H1 (cell line): ENCODE measurements around the gene RIMBP2. TPM values are rescaled to one million over a fixed set of nuclear protein-coding genes. Genes with fewer than 3 reads are reported as not detected.

Source experiments
- CTCF ChIA-PET: fragments of 300-600 bp; sonication (Branson Sonifier 250); formaldehyde crosslinking; loops from one replicate; lab custom pipeline; 2021; ENCODE audit not compliant: partially characterized antibody; lab: Charles Lee
- POLR2A ChIA-PET: fragments of 300-600 bp; sonication (Branson Sonifier 250); formaldehyde crosslinking; loops from one replicate; lab custom pipeline; 2021; ENCODE audit warnings: inconsistent platforms; ENCODE audit not compliant: partially characterized antibody; lab: Charles Lee
- DNase-seq, 2 experiments: peaks; one replicate each; pipeline versions ENCODE4 v3.0.0 to v3.0.0-alpha.2; 2010 to 2022; ENCODE audit warnings: low spot score in 2 of 2, low read depth in 1 of 2, mixed read lengths in 1 of 2
- FAIRE-seq: peaks from 2 replicates; lab custom pipeline; 2011; peaks lifted over from hg19 to GRCh38; lab: Jason Lieb, UNC
- H2AFZ ChIP-seq: 2 replicates; pipeline ENCODE4 v1.8.1; 2012; ENCODE audit warnings: low read length, inconsistent platforms
- H2AK5ac ChIP-seq: 2 replicates; pipeline ENCODE4 v1.6.1; 2013; ENCODE audit warnings: low read depth, low read length
- H2BK120ac ChIP-seq: replicated peaks from 2 replicates; pipeline ENCODE3; 2013; ENCODE audit warnings: low read depth, low read length, inconsistent platforms
- H2BK12ac ChIP-seq: 2 replicates; pipeline ENCODE4 v1.6.1; 2013; ENCODE audit warnings: low read depth, low read length
- H2BK15ac ChIP-seq: 2 replicates; pipeline ENCODE4 v1.6.1; 2013; ENCODE audit warnings: low read length
- H2BK20ac ChIP-seq: 2 replicates; pipeline ENCODE4 v1.6.1; 2013; ENCODE audit warnings: low read length
- H2BK5ac ChIP-seq: 2 replicates; pipeline ENCODE4 v1.6.1; 2013; ENCODE audit warnings: low read depth, low read length
- H3K14ac ChIP-seq: 2 replicates; pipeline ENCODE4 v1.6.1; 2013; ENCODE audit warnings: inconsistent platforms; ENCODE audit not compliant: insufficient read length
- H3K18ac ChIP-seq: 2 replicates; pipeline ENCODE4 v1.6.1; 2013; ENCODE audit warnings: low read length; ENCODE audit errors: extremely low read depth
- H3K23ac ChIP-seq: 2 replicates; pipeline ENCODE4 v1.6.1; 2013; ENCODE audit warnings: inconsistent platforms; ENCODE audit not compliant: insufficient read length
- H3K23me2 ChIP-seq: 2 replicates; pipeline ENCODE4 v1.6.1; 2013; ENCODE audit warnings: low read depth, low read length
- H3K27ac ChIP-seq: 2 replicates; pipeline ENCODE4 v1.6.1; 2011; ENCODE audit warnings: low read depth, low read length, inconsistent platforms
- H3K27me3 ChIP-seq, 4 experiments: replicated peaks in 1 of 4; 1 replicate in 1 of 4; 2 replicates in 3 of 4; pipeline versions ENCODE4 v1.6.1 to v1.8.1; 2011 to 2013; ENCODE audit warnings: low read length in 3 of 4, mild to moderate bottlenecking in 3 of 4, inconsistent platforms in 2 of 4, mixed read lengths in 2 of 4, moderate library complexity in 1 of 4; ENCODE audit not compliant: control insufficient read depth in 3 of 4, insufficient read depth in 3 of 4; ENCODE audit errors: extremely low read depth in 1 of 4
- H3K36me3 ChIP-seq, 4 experiments: 2 replicates each; pipeline versions ENCODE4 v1.6.1 to v1.8.1; 2011 to 2013; ENCODE audit warnings: mild to moderate bottlenecking in 4 of 4, low read length in 3 of 4, moderate library complexity in 2 of 4, control low read depth in 1 of 4, inconsistent platforms in 1 of 4; ENCODE audit not compliant: insufficient read depth in 4 of 4, control insufficient read depth in 2 of 4
- H3K4ac ChIP-seq: replicated peaks from 2 replicates; pipeline ENCODE3; 2013; ENCODE audit warnings: low read length, low read depth, mixed read lengths, inconsistent platforms; ENCODE audit not compliant: insufficient read length
- H3K4me1 ChIP-seq, 4 experiments: replicated peaks in 1 of 4; 1 replicate in 1 of 4; 2 replicates in 3 of 4; pipeline versions ENCODE4 v1.6.1 to v1.8.1; 2011 to 2013; ENCODE audit warnings: low read length in 3 of 4, inconsistent platforms in 2 of 4, mixed read lengths in 1 of 4; ENCODE audit not compliant: insufficient read depth in 4 of 4, control insufficient read depth in 3 of 4
- H3K4me2 ChIP-seq, 2 experiments: 2 replicates each; pipeline versions ENCODE4 v1.6.1 to v1.8.1; 2011 to 2013; ENCODE audit warnings: low read depth in 2 of 2, low read length in 2 of 2, control low read depth in 1 of 2, inconsistent platforms in 1 of 2, mild to moderate bottlenecking in 1 of 2; ENCODE audit not compliant: insufficient read depth in 1 of 2
- H3K4me3 ChIP-seq, 4 experiments: fragments of 200-600, 300-600 bp in 1 of 4; sonication (generic), shearing (Covaris generic), sonication (Bioruptor Twin) in 1 of 4; 2 replicates each; pipeline versions ENCODE4 v1.5.1 to v1.8.1; 2011 to 2016; ENCODE audit warnings: low read length in 4 of 4, low read depth in 3 of 4, control low read depth in 2 of 4, inconsistent platforms in 2 of 4, mild to moderate bottlenecking in 2 of 4, mixed read lengths in 1 of 4, moderate library complexity in 1 of 4; ENCODE audit not compliant: insufficient read depth in 2 of 4; ENCODE audit errors: extremely low read depth in 1 of 4
- H3K56ac ChIP-seq: replicated peaks from 2 replicates; pipeline ENCODE3; 2013; ENCODE audit warnings: low read depth, mild to moderate bottlenecking, mixed read lengths, low read length, inconsistent platforms; ENCODE audit not compliant: insufficient read length
- H3K79me1 ChIP-seq: 2 replicates; pipeline ENCODE4 v1.6.1; 2013; ENCODE audit warnings: low read depth, low read length, control low read depth
- H3K79me2 ChIP-seq, 2 experiments: 2 replicates each; pipeline versions ENCODE4 v1.6.1 to v1.8.1; 2012 to 2013; ENCODE audit warnings: low read length in 2 of 2, mild to moderate bottlenecking in 2 of 2, inconsistent platforms in 1 of 2; ENCODE audit not compliant: insufficient read depth in 2 of 2, control insufficient read depth in 1 of 2
- H3K9ac ChIP-seq, 4 experiments: replicated peaks in 1 of 4; 1 replicate in 1 of 4; 2 replicates in 3 of 4; pipeline versions ENCODE4 v1.6.1 to v1.8.1; 2011 to 2013; ENCODE audit warnings: low read depth in 3 of 4, low read length in 3 of 4, control low read depth in 2 of 4, mild to moderate bottlenecking in 2 of 4, moderate library complexity in 2 of 4, inconsistent platforms in 1 of 4; ENCODE audit errors: extremely low read depth in 1 of 4
- H3K9me3 ChIP-seq, 2 experiments: 2 replicates each; pipeline versions ENCODE4 v1.6.1 to v1.8.1; 2012 to 2013; ENCODE audit warnings: mild to moderate bottlenecking in 2 of 2, moderate library complexity in 2 of 2, control low read depth in 1 of 2, inconsistent platforms in 1 of 2, low read depth in 1 of 2, low read length in 1 of 2, mixed read lengths in 1 of 2; ENCODE audit not compliant: insufficient read depth in 2 of 2
- H4K20me1 ChIP-seq, 2 experiments: replicated peaks in 1 of 2; 2 replicates each; pipeline versions ENCODE3 to v1.8.1; 2011 to 2013; ENCODE audit warnings: inconsistent platforms in 2 of 2, low read length in 2 of 2, mild to moderate bottlenecking in 1 of 2; ENCODE audit not compliant: insufficient read depth in 2 of 2, control insufficient read depth in 1 of 2
- H4K5ac ChIP-seq: 2 replicates; pipeline ENCODE4 v1.6.1; 2013; ENCODE audit warnings: low read length, low read depth, mixed read lengths, inconsistent platforms; ENCODE audit not compliant: insufficient read length
- H4K8ac ChIP-seq: 2 replicates; pipeline ENCODE4 v1.8.0; 2013; ENCODE audit warnings: mild to moderate bottlenecking, moderate library complexity, low read length, inconsistent platforms; ENCODE audit not compliant: insufficient read depth; ENCODE audit errors: extremely low read depth
- H4K91ac ChIP-seq: replicated peaks from 2 replicates; pipeline ENCODE3; 2013; ENCODE audit warnings: low read length, mixed read lengths, inconsistent platforms; ENCODE audit not compliant: insufficient read length
- EZH2 ChIP-seq: fragments of 200-600 bp; sonication (generic); IDR thresholded peaks from 2 replicates; pipeline ENCODE4 v1.7.1; 2012; ENCODE audit warnings: low read depth, mild to moderate bottlenecking, moderate library complexity, low read length, inconsistent platforms; ENCODE audit not compliant: severe bottlenecking
- JUN ChIP-seq: IDR thresholded peaks from 2 replicates; pipeline ENCODE4 v1.6.1; 2011; ENCODE audit warnings: low read depth, mild to moderate bottlenecking, improper control_type of control experiment, low read length
- RAD21 ChIP-seq, 2 experiments: IDR thresholded peaks in 1 of 2; conservative IDR thresholded peaks in 1 of 2; 2 replicates each; pipeline ENCODE4 v1.6.1; 2011; ENCODE audit warnings: low read depth in 2 of 2, low read length in 2 of 2, improper control_type of control experiment in 1 of 2, inconsistent platforms in 1 of 2, mild to moderate bottlenecking in 1 of 2, moderate library complexity in 1 of 2
- SUZ12 ChIP-seq: fragments of 200-600 bp; sonication (generic); IDR thresholded peaks from 2 replicates; pipeline ENCODE4 v1.6.1; 2012; ENCODE audit warnings: mild to moderate bottlenecking, inconsistent platforms, low read length, moderate library complexity, mixed read lengths
- WGBS, 2 experiments: shearing (Covaris generic) in 1 of 2; methylation state at CpG; one replicate each; pipeline versions ENCODE4 v1.1.6 to v1.1.7; 2013 to 2015; ENCODE audit warnings: low lambda C conversion rate in 2 of 2, mixed read lengths in 2 of 2, inconsistent platforms in 1 of 2, low coverage in 1 of 2, missing lambda C conversion rate in 1 of 2; ENCODE audit not compliant: insufficient replicate concordance in 2 of 2, insufficient coverage in 1 of 2, insufficient read length in 1 of 2; ENCODE audit errors: extremely low coverage in 1 of 2, missing lambda C conversion rate in 1 of 2; 5-methylcytosine and 5-hydroxymethylcytosine counted together
- polyA plus RNA-seq, 7 experiments: library from polyadenylated mRNA; depleted of rRNA in 3 of 7; stranded (reverse) in 5 of 7; unstranded in 2 of 7; fragments of >200 nt in 5 of 7; fragments of 200-250 nt in 2 of 7; gene quantifications; 1 replicate in 5 of 7; 2 replicates in 1 of 7; 4 replicates in 1 of 7; pipeline versions ENCODE4 v1.2.1 to v1.2.3, GENCODE V29; 2011 to 2013; ENCODE audit warnings: missing spikeins in 2 of 7, mixed read lengths in 2 of 7
- total RNA-seq: library from RNA; stranded (reverse); fragmentation: NEBNext Ultra II Directional; extraction: Animal tissue kit (Norgen Biotek cat#: 25700); gene quantifications from 2 replicates; pipeline ENCODE4 v1.2.1, GENCODE V29; 2021

The RIMBP2 gene
- total and polyA plus RNA-seq, 2 of the 8 experiments (the other 6 are each of a cell fraction or from before 2014, with no cell fraction given): 0.18 to 0.65 TPM

- no peak overlapping the region for H3K18ac ChIP-seq
- no peaks in the 10 kb centered on the region for H3K23me2 ChIP-seq
- no peak overlapping the region for H4K91ac ChIP-seq
- TF ChIP-seq SUZ12 (no peak), EZH2 (no peak), RAD21 (IDR thresholded peaks at IDR 0.05 in 1 of 2, conservative IDR thresholded peaks at IDR 0.05 in 1 of 2; ENCODE audit: low read depth in 2 of 2, low read length in 2 of 2) (no peak), JUN (no peak)
- no peak overlapping the region for H2BK12ac ChIP-seq
- no peak overlapping the region for H4K5ac ChIP-seq
- no peak overlapping the region for H3K9ac ChIP-seq
- no peaks in the 10 kb centered on the region for H3K27me3 ChIP-seq
- no peak overlapping the region for H3K56ac ChIP-seq
- H3K23ac ChIP-seq: no peak overlapping the region
- no peaks in the 10 kb centered on the region for H4K20me1 ChIP-seq
- H3K9me3 ChIP-seq: no peaks in the 10 kb centered on the region
- no peaks in the 10 kb centered on the region for H3K79me2 ChIP-seq
- peaks cover 5 to 15% (median 8%) of the 10 kb centered on the region in 4 experiments for H3K4me1 ChIP-seq
- H3K27ac ChIP-seq: no peak overlapping the region
- H3K14ac ChIP-seq: no peak overlapping the region
- ChIA-PET POLR2A (no interaction called here), CTCF (interaction anchor here (1.0 kb wide), 1 partner anchor 87 kb away, joined by 4 read pairs; no protein-coding TSS in a partner anchor)
- H3K4ac ChIP-seq: no peak overlapping the region
- no peak overlapping the region for H2BK20ac ChIP-seq
- FAIRE-seq (no peak), DNase-seq (no peak)
- no peaks in the 10 kb centered on the region for H3K36me3 ChIP-seq
- 80% methylated on average over 8 of the region's 26 CpGs; no CpG with 5 or more reads in 1 of the 2 experiments for WGBS, 2 experiments
- no peak overlapping the region for H2AFZ ChIP-seq
- H2BK15ac ChIP-seq: no peak overlapping the region
- H2BK120ac ChIP-seq: no peak overlapping the region
- H3K4me3 ChIP-seq: no peak overlapping the region
- H3K79me1 ChIP-seq: no peaks in the 10 kb centered on the region
- H3K4me2 ChIP-seq: no peak overlapping the region
- H2AK5ac ChIP-seq: no peak overlapping the region
- peak overlapping the region; percentile 44; the same call in 1 of the 2 replicates for H4K8ac ChIP-seq
- H2BK5ac ChIP-seq: no peak overlapping the region
Observed at GRCh38 chr12:130483616-130484180, 232.4 kb downstream of the RIMBP2 start.
